ENCODE data around the gene PICALM.

The PICALM gene

DNA sequence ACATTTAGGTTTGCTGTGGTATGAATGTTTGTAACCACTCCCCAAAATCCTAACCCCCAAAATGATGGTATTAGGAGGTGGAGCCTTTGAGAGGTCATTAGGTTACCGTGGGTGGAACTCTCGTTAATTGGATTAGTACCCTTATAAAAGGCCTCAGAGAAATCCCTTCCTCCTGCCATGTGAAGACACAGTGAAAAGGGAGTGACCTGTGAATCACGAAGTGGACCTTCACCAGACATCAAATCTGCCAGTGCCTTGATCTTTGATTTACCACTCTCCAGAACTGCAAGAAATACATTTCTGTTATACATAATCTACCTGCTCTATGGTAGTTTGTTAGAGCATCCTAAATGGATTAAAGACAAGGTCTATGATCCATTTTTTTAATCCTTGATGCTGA is 12.6 kb upstream of the PICALM start:
- DNase-seq (ENCODE audit: low spot score) = no peak

DNA sequence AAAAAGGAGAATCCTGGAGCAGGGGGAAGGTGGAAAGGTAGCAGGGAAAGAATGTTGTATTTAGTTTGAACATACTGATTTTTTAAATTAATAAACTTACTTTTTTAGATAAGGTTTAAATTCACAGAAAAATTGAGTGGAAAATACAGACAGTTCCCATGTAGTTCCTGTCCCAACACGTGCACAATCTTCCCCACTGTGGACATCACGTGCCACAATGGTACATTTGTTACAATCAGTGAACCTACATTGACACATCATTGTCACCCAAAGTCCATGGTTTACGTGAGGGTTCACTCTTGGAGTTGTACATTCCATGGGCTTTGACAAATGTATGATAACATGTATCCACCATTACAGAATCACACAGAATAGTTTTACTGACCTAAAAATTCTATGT is 10.5 kb upstream of the PICALM start:
- DNase-seq (ENCODE audit: low spot score) = no peak

DNA sequence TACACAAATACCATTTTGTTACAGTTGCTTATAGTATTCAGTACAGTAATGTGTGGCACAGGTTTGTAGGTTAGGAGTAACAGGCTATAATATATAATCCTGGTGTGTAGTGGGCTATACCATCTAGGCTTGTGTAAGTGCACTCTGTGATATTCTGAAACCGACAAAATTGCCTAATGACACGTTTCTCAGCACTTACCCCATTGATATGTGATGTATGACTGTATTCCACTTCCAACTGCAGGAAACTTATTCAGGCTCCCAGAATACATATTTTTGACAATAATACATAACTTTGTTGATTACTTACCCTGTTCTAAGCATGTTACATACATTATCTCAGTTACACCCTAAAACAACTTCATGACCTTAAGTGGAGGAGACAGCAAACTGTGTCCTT is 5.1 kb upstream of the PICALM start:
- DNase-seq (ENCODE audit: low spot score) = no peak

DNA sequence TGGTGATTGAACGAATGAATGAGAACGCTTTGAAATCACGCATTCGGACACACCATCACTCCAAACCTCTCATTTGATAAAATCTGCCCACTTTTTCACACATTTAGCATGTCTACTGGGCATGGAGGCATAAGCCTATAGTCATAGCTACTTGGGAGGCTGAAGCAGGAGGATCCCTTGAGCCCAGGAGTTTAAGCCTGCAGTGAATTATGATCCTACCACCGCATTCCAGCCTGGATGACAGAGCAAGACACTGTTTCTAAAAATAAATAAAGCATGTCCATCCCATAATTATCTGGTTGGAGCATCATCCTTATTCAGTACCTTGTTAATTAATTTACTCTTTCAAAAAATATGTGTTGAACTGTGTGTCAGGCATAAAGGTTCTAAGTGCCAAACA is 3.3 kb upstream of the PICALM start:
- no peak for DNase-seq (ENCODE audit: low spot score)

DNA sequence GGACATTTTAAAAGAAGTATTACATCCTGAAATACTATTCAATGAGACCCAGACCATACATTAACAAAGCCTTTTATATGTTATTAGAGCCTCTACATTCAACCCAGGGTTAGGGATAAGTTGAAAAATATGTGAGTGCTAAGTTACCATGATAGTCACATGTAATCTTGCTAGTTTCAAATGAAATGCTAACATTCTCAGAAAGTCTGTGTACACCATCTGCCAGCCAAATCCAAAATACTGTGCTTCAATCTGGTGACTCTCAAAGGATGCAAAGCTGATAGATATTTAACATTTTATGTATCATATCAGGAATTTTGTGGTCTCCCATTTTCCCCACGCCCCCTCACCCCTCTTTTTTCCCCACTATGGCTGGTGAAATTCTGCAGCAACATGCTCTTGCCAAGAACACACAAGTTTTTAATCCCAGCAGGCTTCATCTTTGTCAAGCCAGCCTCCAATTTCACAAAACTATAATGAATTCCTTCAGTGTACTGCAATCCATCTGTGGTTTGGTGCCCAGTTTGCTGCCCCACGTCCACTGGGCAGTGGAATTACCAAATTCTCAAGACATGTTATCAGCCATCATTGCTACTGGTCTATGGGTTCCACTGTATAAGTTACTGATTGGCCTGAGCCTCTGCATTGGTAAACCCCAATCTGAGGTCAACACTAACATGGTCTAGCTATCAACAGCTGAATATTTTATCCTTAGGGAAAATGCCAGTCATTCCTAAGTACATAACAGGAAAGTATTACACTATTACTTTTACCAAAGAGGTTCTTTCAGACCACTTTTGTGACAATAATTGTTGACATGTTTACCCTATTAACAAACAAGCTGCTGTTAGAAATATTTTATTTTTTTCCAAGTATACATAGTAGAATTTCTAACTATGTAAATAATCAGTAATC is 1.5 kb upstream of the PICALM start:
- no peak for DNase-seq (ENCODE audit: low spot score)

DNA sequence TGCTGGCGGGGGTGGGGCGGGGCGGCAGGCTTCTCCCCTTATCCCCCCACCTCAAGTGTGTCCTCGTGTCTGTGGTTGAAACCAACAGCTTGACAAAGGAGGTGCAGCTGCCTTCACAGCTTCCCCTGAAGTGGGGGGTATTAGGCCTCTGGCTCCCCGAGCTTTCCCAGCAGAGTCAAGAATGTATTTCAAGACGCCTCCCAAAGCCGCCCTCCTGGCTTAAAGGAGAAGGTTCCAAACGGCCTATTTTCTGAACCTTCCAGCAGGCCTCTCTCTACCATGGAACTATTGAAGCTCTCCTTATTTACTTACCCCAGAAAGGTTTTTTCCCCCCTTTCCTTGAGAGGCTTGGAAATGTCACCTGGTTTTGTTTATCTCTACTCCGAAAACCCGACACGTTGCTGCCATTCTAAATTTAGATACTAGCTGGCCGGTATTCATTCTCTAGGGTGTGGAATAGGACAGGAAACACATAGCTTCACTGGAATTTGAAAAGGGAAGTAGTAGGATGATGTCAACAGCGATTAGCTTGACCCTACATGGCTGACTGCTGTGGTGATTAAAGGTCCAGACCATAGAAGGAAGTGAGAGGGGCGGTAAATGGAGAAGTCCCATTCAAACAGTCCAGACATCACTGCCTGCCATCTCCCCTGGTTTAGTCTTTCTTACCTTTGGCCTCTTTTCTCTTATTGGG is 671 bp upstream of the PICALM start:
- DNase-seq (ENCODE audit: low spot score) = peak; percentile 16

DNA sequence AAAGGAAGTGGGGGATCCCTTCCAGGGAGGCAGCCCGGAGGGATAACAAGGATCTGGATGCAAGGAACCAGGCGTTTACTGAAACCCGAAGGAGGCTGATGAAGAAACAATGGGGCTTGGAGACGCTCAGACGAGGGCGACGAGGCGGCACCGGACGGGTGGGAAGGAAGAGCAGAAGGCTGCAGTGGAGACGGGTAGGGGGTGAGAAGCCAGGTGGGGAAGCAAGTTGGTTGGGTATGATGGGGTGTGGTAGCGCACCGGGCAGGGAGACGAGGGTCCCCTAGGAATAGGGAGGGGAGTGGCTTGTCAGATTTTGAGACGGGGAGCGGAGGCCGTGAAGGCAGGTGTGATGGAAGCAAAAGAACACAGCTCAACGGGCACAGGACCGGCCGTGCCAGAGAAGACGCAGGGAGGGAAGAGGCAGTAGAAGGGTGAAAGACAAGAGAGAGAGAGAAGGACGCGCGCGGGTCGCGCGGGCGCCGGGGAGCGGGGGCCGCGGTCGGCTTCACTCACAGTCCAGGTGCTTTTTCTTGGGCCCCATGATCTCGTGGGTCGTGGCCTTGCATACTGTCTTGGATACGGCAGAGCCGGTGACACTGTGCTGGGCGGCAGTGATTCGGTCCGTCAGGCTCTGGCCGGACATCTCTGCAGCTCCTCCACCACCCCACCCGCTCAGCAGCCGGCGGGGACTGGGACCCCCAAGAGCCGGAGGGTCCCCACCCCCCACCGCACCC is 579 bp downstream of the PICALM start:
- DNase-seq (ENCODE audit: low spot score) = no peak

DNA sequence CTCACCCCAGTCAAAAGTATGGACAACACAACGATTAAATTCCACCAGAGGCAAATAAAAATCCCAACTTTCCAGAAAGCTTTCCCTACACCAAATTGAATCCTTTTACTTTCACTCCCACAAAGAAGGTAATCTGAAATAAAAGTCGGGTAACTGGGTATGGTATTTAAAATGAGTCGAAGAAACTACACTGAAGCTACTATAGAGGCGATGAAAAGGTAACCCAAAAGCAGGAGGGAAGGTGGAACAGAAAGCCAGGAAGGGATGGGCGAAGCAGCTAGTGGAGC is 1.1 kb downstream of the PICALM start:
- no peak for DNase-seq (ENCODE audit: low spot score)

DNA sequence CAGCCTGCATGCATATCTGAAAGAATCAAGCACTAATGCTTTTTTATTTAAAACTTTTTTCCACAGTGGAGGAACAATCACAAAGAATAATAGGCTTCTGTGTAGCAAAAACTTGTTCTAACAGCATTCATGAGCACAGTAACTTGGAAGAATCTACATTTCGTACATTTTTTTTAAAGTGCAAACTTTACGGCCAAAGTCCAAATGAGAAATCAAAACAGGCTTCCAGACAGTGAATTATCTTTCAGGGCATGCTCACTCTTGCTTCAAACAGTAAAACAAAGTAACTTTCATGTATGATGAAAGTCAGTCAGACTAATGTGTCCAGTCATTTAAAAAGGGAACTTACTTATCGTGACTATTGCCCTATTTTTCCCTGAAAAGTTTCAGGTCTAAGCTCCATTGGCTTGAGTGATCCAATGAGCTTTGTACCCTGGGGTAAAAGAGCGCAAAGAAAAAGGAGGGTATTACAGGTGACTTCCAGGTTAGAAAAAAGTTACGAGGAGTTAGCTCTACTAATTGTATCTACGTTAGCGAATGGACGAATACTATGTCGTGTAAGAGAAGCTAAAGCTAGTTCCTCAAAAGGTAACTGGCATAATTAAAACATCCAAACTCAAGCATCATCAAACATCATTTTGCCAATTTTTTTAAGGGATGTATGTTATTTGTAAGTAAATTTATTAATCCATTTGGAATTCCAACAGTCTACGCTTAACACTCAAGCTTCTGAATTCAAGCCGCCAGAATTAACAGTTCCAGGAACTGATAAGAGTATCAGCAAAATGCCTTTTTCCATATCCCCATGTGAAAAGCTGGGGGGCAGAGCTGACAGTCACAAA is 1.7 kb downstream of the PICALM start:
- DNase-seq (ENCODE audit: low spot score) = peak; percentile 18

DNA sequence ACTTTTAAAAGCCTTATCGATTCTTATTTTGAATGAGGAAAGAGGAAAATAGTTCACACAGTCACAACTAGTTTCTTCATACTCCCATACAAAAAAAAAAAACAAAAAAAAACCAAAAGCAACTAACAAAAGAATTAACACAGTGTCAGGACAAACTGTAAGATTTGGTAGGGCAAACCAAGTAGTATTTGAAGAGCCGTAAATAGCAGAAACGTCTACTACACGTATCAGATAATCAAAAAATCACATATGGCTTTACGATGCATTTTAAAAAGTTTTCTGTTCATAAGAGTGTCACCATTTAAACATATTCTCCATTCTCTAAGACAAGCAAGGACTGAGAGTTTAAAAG is 2.3 kb downstream of the PICALM start:
- DNase-seq (ENCODE audit: low spot score) = no peak

DNA sequence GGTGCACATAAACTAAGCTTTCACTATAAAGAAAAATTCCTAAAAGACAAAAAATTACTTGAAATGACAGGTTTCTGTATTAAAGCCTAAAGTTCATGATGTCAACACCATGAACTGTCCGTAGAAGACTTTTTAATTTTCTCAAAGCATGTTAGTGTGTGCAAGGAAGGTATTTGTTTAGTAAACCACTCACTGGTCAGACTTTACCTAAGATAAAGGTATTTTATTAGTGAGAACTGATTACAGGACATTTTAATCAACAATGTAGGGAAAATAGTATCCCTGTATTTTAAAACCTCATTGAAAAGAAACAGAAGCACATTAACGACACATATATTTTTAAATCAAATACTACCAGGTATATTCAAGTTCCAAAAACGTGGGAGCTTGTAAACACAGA is 2.9 kb downstream of the PICALM start:
- DNase-seq (ENCODE audit: low spot score) = no peak

DNA sequence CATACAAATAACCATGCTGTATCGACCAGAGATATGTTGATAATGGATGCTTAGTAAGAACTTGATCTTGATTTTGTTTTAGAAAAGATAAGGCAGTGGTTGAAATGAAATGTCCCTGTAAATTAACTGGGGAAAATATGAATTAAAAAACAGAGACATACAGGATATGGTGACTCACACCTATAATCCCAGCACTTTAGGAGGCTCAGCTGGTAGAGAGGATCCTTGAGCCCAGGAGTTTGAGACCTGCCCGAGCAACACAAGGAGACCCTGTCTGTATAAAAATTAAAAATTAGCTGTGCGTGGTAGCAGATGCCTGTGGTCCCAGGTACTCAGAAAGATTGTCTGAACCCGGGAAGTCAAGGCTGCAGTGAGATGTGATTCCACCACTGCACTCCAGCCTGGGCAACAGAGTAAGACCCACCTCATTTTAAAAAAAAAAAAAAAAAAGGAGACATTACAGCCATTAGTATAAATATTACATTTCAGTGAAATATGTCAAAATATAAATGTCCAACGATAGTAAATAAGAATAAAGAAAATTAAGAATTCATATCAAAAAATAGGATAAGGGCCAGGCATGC is 4.6 kb downstream of the PICALM start:
- no peak for DNase-seq (ENCODE audit: low spot score)

DNA sequence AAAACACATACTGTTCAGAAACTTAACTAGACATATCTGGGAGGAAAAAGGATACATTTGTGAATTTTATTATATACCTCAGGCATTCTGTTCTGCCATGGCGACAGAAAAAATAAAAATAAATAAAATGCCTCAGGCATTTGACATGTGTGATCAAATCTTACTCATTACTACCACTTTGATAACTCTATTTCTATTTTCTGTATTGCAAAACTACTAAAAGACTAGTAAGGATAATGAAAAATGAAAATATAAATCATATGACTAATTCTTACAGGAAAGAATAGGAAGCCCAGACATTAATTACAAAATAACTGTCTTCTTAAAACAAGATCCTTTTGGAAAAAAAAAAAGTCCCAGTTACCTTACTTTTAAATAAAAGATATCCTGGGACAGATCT is 5.3 kb downstream of the PICALM start:
- no peak for DNase-seq (ENCODE audit: low spot score)

DNA sequence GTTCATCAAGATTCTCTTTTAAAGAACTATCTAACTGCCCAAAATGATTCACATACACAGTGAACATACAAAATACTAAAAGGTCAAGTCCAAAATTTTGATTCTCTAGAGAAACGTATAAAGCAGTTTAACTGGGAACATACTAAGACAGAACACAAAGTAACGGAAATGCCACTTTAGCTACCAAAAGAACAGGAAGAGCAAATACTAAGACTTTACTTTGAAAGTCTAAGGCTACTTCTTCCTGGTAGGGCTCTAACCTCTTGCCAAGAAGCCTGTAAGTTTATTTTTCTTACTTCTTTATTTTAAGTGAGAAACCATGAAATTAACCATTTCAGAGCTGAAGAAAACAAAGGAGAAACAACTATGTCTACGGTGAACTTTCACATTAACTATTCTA is 6.2 kb downstream of the PICALM start:
- peak; percentile 56 for DNase-seq (ENCODE audit: low spot score)

DNA sequence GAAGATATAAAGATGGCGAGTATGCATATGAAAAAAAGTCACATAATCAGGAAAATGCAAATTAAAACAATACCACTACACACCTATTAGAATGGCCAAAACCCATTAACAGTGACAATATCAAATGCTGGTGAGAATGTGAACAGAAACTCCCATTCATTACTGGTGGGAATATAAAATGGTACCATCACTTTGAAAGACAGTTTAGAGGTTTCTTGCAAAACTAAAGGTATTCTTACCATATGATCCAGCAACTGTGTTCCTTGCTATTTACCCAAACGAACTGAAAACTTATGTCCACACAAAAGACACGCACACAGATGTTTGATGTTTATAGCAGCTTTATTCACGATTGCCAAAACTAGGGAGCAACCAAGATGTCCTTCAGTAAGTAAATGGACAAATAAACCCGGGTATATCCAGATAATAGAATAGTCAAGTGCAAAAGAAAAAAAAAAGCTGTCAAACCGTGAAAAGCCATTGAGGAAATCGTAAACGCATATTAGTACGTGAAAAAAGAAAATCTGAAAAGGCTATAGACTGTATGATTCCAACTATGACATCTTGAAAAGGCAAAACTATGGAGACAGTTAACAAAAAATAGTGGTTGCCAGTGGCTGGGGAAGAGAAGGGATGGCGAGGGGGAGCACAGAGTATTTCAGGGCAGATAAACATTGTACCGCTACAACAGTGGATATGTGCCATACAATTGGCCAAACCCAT is 7.2 kb downstream of the PICALM start:
- no peak for DNase-seq (ENCODE audit: low spot score)

DNA sequence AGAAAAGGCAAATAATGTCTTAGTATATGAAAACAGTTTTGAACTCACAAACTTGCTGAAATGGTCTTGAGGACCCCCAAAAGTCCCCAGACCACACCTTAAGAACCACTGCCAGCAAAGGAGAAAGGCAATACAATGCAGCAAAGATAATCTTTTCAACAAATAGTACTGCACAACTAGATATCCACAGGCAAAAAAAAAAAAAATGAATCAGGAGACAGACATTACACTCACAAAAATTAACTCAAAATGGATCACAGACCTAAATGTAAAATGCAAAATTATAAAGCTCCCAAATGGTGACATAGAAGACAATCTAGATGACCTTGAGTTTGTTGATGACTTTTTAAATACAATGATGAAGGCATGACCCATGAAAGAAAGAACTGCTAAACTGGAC is 8.3 kb downstream of the PICALM start:
- DNase-seq (ENCODE audit: low spot score) = no peak

DNA sequence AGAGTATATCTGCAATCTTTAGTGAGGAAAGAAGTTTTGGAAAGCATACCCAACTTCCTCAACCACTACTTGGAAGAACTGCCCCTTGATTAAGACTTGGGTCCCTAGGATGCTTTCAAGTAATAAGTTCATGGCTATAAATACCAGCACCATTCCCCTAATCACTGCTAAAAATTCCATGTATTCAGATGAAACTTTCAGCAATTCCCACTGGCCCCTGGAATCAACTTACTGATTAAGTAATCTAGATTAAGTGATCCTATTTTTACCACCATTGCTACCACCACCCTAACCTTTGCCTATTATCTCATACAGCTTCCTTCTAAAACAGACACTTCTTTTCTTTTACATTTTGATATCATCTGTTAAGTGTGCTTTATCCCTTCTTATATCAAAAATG is 10.5 kb downstream of the PICALM start:
- DNase-seq (ENCODE audit: low spot score) = no peak

DNA sequence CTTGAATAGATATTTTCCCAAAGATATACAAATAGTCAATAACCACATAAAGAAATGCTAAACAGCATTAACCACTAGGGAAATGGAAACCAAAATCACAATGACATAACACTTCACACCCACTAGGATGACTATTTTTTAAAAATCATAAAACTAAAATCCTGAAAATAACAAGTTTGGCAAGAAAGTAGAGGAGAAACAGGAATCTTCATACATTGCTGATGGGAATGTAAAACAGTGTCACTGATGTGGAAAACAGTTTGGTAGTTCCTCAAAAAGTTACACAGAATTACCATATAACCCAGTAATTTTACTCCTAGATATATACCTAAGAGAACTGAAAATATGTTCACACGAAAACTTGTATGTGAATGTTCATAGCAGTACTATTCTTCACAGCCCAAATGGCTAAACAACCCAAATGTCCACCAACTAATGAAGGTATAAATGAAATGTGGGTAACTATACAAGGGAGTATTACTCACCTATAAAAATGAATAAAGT is 12.5 kb downstream of the PICALM start:
- no peak for DNase-seq (ENCODE audit: low spot score)

DNA sequence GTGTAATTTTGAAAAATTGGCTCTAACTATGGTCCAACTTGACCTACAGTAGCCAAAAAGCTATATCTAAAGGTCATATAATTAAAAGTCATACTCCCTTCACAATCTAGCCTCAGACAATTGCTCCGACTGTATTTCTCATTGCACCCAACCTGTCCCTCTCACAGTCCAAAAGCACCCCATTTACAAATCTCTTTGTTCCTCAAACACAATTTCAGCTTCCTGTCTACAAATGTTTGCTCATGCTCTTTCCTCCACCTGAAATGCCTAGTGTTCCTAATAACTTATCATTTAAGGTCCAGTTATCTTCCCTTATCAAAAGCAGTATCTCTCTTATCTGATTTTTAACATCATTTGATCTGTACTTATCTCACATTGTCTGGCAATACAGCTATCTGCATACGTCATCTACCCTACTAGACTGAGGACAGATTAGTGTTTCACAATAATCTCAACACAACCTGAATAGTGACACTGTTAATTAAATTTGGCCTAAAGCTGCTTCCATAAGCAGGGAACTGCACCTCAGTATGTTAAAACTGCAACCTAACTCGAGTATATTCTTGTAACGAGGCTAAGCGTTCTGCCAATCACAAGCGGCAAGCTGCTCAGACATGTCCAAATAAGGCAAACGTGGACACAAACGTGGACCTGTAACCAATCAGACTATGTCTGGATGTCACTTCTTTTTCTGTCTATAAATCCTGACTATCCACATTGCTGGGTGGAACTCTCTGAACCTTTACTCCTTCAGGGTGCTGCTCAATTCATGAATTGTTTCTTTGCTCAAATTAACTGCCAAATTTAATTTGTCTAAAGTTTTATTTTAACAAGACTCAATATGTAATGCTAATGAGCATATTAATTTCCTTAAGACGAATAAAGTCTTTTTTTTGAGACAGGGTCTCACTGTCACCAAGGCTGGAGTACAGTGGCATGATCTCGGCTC is 15.9 kb downstream of the PICALM start:
- DNase-seq (ENCODE audit: low spot score) = no peak

DNA sequence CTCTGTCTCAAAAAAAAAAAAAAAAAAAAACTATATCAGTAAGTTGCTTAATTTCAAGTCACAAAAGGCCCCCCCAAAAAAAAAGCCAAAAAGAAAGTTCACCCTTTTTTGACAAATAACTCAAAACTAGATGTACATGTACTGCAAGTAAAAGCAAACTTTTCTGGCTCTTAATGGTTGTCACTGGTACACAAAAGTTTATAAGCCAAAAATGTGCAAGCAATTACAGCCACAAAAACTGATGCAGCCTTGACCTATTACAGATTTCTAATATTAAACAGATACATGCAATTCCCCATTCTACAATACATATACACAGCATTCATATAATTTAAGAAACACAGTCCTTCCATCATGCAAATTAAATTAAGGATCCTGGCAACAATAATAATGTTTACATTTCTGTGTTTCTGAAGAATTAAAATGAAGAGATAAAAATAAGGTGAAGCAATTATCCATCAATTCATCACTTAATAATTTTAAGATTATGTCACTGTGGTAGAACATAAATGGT is 18.6 kb downstream of the PICALM start:
- DNase-seq (ENCODE audit: low spot score) = no peak
